WTC11 (cell line): Measurements from ENCODE around the gene LRP11. TPM values are rescaled to one million over a fixed set of nuclear protein-coding genes. Genes with fewer than 3 reads are reported as not detected.

Experiments used
- ATAC-seq: fragments of 200-7000 bp; cut with Tn5 transposase; 2 replicates; pipeline ENCODE4 v1.10.0; 2021; ENCODE audit warnings: mild to moderate bottlenecking, moderate library complexity
- CTCF ChIA-PET: fragments of 300-600 bp; sonication (Branson Sonifier 250); formaldehyde crosslinking; loops from one replicate; lab custom pipeline; 2021; ENCODE audit warnings: antibody characterized with exemption; lab: Charles Lee
- POLR2A ChIA-PET: fragments of 350-600 bp; sonication (Branson Sonifier 250); formaldehyde crosslinking; loops from one replicate; lab custom pipeline; 2021; ENCODE audit warnings: antibody characterized with exemption; lab: Charles Lee
- DNase-seq: peaks from one replicate; pipeline ENCODE4 v3.0.0; 2021; ENCODE audit warnings: low spot score
- H3K27ac Mint-ChIP-seq: 2 replicates; pipeline ENCODE4 v1.8.0; 2021; ENCODE audit warnings: mixed read lengths
- H3K27me3 Mint-ChIP-seq: 2 replicates; pipeline ENCODE4 v1.8.0; 2021; ENCODE audit warnings: low read depth, mild to moderate bottlenecking, moderate library complexity, mixed read lengths
- H3K36me3 Mint-ChIP-seq: 2 replicates; pipeline ENCODE4 v1.8.0; 2021; ENCODE audit warnings: mixed read lengths
- H3K4me1 Mint-ChIP-seq: 2 replicates; pipeline ENCODE4 v1.8.0; 2022; ENCODE audit warnings: mixed read lengths
- H3K4me3 Mint-ChIP-seq: 2 replicates; pipeline ENCODE4 v1.8.0; 2021; ENCODE audit warnings: mild to moderate bottlenecking, moderate library complexity, mixed read lengths
- H3K9me3 Mint-ChIP-seq: 2 replicates; pipeline ENCODE4 v1.8.0; 2021; ENCODE audit warnings: mixed read lengths
- AFF4 ChIP-seq: sonication (generic); formaldehyde crosslinking; IDR thresholded peaks from 2 replicates; pipeline ENCODE4 v1.8.1; 2023; ENCODE audit warnings: mild to moderate bottlenecking, missing genetic modification reagents, borderline replicate concordance
- ATF2 ChIP-seq: sonication (generic); formaldehyde crosslinking; IDR thresholded peaks from 2 replicates; pipeline ENCODE4 v1.8.1; 2022; ENCODE audit warnings: low read depth, missing genetic modification reagents, borderline replicate concordance
- ATF3 ChIP-seq: sonication (generic); formaldehyde crosslinking; conservative IDR thresholded peaks from 2 replicates; pipeline ENCODE4 v1.8.1; 2022; ENCODE audit warnings: mild to moderate bottlenecking, missing genetic modification reagents
- CREB1 ChIP-seq: sonication (generic); formaldehyde crosslinking; IDR thresholded peaks from 2 replicates; pipeline ENCODE4 v1.8.0; 2023; ENCODE audit warnings: mild to moderate bottlenecking, missing genetic modification reagents
- E2F1 ChIP-seq: sonication (generic); formaldehyde crosslinking; IDR thresholded peaks from 2 replicates; pipeline ENCODE4 v1.8.0; 2022; ENCODE audit warnings: mild to moderate bottlenecking, missing genetic modification reagents
- FOXK1 ChIP-seq: sonication (generic); formaldehyde crosslinking; IDR thresholded peaks from 2 replicates; pipeline ENCODE4 v1.8.0; 2022; ENCODE audit warnings: mild to moderate bottlenecking, moderate library complexity, missing genetic modification reagents
- IRF1 ChIP-seq: sonication (generic); formaldehyde crosslinking; IDR thresholded peaks from 2 replicates; pipeline ENCODE4 v1.8.0; 2023; ENCODE audit warnings: missing genetic modification reagents
- IRF2 ChIP-seq: sonication (generic); formaldehyde crosslinking; IDR thresholded peaks from 2 replicates; pipeline ENCODE4 v1.8.0; 2022; ENCODE audit warnings: low read depth, missing genetic modification reagents, borderline replicate concordance
- JUN ChIP-seq: sonication (generic); formaldehyde crosslinking; IDR thresholded peaks from 2 replicates; pipeline ENCODE4 v1.8.0; 2023; ENCODE audit warnings: mild to moderate bottlenecking, missing genetic modification reagents
- MLX ChIP-seq: sonication (generic); formaldehyde crosslinking; IDR thresholded peaks from 2 replicates; pipeline ENCODE4 v1.8.1; 2023; ENCODE audit warnings: mild to moderate bottlenecking, missing genetic modification reagents, moderate library complexity
- MXD4 ChIP-seq: fragments of 250-450 bp; sonication (Bioruptor Pico); IDR thresholded peaks from 2 replicates; pipeline ENCODE4 v1.8.0; 2021; ENCODE audit warnings: mild to moderate bottlenecking, moderate library complexity, borderline replicate concordance
- NR3C1 ChIP-seq: sonication (generic); formaldehyde crosslinking; conservative IDR thresholded peaks from 2 replicates; pipeline ENCODE4 v1.8.1; 2023; ENCODE audit warnings: low read depth, mild to moderate bottlenecking, missing genetic modification reagents
- PRDM15 ChIP-seq: sonication (generic); formaldehyde crosslinking; IDR thresholded peaks from 2 replicates; pipeline ENCODE4 v1.8.0; 2022; ENCODE audit warnings: missing genetic modification reagents
- USF1 ChIP-seq: sonication (generic); formaldehyde crosslinking; IDR thresholded peaks from 2 replicates; pipeline ENCODE4 v1.8.0; 2022; ENCODE audit warnings: mild to moderate bottlenecking, missing genetic modification reagents
- ZNF232 ChIP-seq: sonication (generic); formaldehyde crosslinking; IDR thresholded peaks from 2 replicates; pipeline ENCODE4 v1.8.0; 2022; ENCODE audit warnings: mild to moderate bottlenecking, missing genetic modification reagents
- ZNF512 ChIP-seq: sonication (generic); formaldehyde crosslinking; IDR thresholded peaks from 2 replicates; pipeline ENCODE4 v1.8.1; 2022; ENCODE audit warnings: missing genetic modification reagents, borderline replicate concordance
- total RNA-seq: library from RNA; stranded (reverse); gene quantifications from 3 replicates; pipeline ENCODE4 v1.2.3, GENCODE V29; 2021

Gene LRP11
- total RNA-seq, 1 experiment from 2014 or later: 19.8 TPM

- peaks cover 20% of the 10 kb centered on the region for H3K27me3 Mint-ChIP-seq
- POLR2A ChIA-PET: no interaction called here
- DNase-seq (no peak), ATAC-seq (no peak)
- no peaks in the 10 kb centered on the region for H3K36me3 Mint-ChIP-seq
- CTCF ChIA-PET: no interaction called here
- no peak overlapping the region for H3K27ac Mint-ChIP-seq
- TF ChIP-seq NR3C1 (CRISPR knock-in tag) (no peak), ZNF232 (CRISPR knock-in tag) (no peak), FOXK1 (CRISPR knock-in tag) (no peak), JUN (CRISPR knock-in tag) (no peak), ZNF512 (no peak), MXD4 (no peak), MLX (CRISPR knock-in tag) (no peak), IRF1 (no peak), PRDM15 (CRISPR knock-in tag) (no peak), E2F1 (CRISPR knock-in tag) (no peak), CREB1 (CRISPR knock-in tag) (no peak), AFF4 (CRISPR knock-in tag) (no peak), USF1 (CRISPR knock-in tag) (no peak), ATF2 (CRISPR knock-in tag) (no peak), IRF2 (CRISPR knock-in tag) (no peak), ATF3 (CRISPR knock-in tag) (no peak)
- H3K4me3 Mint-ChIP-seq: no peak overlapping the region
- no peaks in the 10 kb centered on the region for H3K9me3 Mint-ChIP-seq
- H3K4me1 Mint-ChIP-seq: 0 out of 2 replicates have a peak, but pooled peaks cover 5% of the 10 kb centered on the region
Measured at GRCh38 chr6:149887343-149887742, 23.2 kb upstream of the LRP11 start.
